Fibroblast of mammary gland (primary cell): Measurements from ENCODE around the gene GNAQ.

Experiments used
- DNase-seq: peaks from one replicate; pipeline ENCODE4 v3.0.0-alpha.2; 2010; ENCODE audit warnings: low read depth
- H3K4me3 ChIP-seq: 2 replicates; pipeline ENCODE4 v1.5.1; 2011; ENCODE audit warnings: low read depth, mild to moderate bottlenecking, low read length, moderate library complexity; ENCODE audit not compliant: control insufficient read depth
- CTCF ChIP-seq: conservative IDR thresholded peaks from 2 replicates; pipeline ENCODE4 v1.5.1; 2011; ENCODE audit warnings: low read depth, low read length, inconsistent platforms; ENCODE audit not compliant: control insufficient read depth, insufficient read depth

Gene GNAQ

DNA sequence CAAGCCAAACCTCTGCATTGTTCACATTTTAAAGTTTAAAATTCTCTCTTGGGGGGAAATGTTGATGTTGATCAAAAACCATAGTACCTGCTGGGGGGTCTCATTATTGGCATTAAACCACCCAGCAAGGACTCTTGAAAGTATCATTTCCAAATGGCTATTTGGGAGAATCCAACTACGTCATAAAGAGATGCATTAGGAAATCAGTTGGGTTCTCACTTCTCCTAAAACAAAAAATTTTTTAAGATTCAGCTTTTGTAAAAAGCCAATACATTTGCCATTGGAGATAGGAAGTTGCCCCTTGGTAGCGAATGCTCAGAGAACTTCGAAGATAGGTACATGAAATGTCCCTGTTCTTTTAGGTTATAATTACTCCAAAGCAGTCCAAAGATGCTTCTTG is 96.4 kb downstream of the GNAQ start:
- no peak for DNase-seq
- H3K4me3 ChIP-seq: no peak overlapping the region
- no peak for TF ChIP-seq CTCF

GRCh38 chr9:77933976-77934375 is 97.6 kb downstream of the GNAQ start:
- TF ChIP-seq CTCF: no peak
- DNase-seq: no peak
- no peak overlapping the region for H3K4me3 ChIP-seq

DNA sequence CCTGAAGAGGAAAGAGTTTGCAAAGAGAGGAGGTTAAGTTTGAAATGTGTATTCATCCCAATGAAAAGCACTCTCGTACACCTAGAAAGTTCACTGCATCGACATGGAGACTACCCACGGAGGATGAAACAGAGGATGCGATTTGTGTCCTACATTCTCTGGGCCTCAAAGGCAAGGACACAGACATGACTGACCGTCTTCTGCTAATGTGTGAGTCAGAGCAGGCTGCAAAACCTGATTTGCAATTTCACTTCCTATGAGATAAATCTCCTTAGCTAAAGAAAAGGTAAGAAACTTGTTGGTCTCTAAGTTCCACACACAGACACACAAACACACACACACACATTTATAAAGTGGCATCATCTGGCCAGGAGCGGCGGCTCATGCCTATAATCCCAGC is 98.6 kb downstream of the GNAQ start:
- DNase-seq: peak; percentile 25
- H3K4me3 ChIP-seq: no peak overlapping the region
- no peak for TF ChIP-seq CTCF

GRCh38 chr9:77929942-77930341 is 101.7 kb downstream of the GNAQ start:
- no peak for DNase-seq
- no peak for TF ChIP-seq CTCF
- no peak overlapping the region for H3K4me3 ChIP-seq

GRCh38 chr9:77927265-77927664 is 104.3 kb downstream of the GNAQ start:
- no peak for TF ChIP-seq CTCF
- peak; percentile 51 for DNase-seq
- H3K4me3 ChIP-seq: no peak overlapping the region

GRCh38 chr9:77926371-77926878 is 105.2 kb downstream of the GNAQ start:
- peak; percentile 70 for DNase-seq
- no peak for TF ChIP-seq CTCF

GRCh38 chr9:77922591-77922990 is 109.0 kb downstream of the GNAQ start:
- no peak overlapping the region for H3K4me3 ChIP-seq
- TF ChIP-seq CTCF: no peak
- DNase-seq: no peak

More at GRCh38 chr9:77926371-77926878, 105.2 kb downstream of the GNAQ start:
- H3K4me3 ChIP-seq: no peak overlapping the region
